Caco-2 (cell line): ENCODE data around the gene IGFALS. TPM values are rescaled to one million over a fixed set of nuclear protein-coding genes. Genes with fewer than 3 reads are reported as not detected.

Source experiments
- BruUV-seq: library from RNA; stranded (reverse); fragments of 400-500 nt; replicated peaks from 2 replicates; lab custom pipeline; 2021; lab: Mats Ljungman, UMichigan
- CTCF ChIA-PET: fragments of 300-600 bp; sonication (Branson Sonifier 250); formaldehyde crosslinking; loops from one replicate; lab custom pipeline; 2022; ENCODE audit warnings: antibody characterized with exemption; lab: Charles Lee
- POLR2A ChIA-PET: fragments of 300-600 bp; sonication (Branson Sonifier 250); formaldehyde crosslinking; loops from one replicate; lab custom pipeline; 2022; ENCODE audit warnings: antibody characterized with exemption; lab: Charles Lee
- DNase-seq, 2 experiments: peaks; one replicate each; pipeline versions ENCODE4 v3.0.0 to v3.0.0-alpha.2; 2020 to 2022
- H3K27me3 ChIP-seq: replicated peaks from 2 replicates; pipeline ENCODE4 v1.6.0; 2011; ENCODE audit warnings: low read length; ENCODE audit not compliant: control insufficient read depth, insufficient read depth
- H3K36me3 ChIP-seq: 2 replicates; pipeline ENCODE4 v1.5.1; 2011; ENCODE audit warnings: low read length; ENCODE audit not compliant: control insufficient read depth, insufficient read depth
- H3K4me1 ChIP-seq: fragments of 250-450 bp; sonication (Bioruptor Pico); 2 replicates; pipeline ENCODE4 v1.5.1; 2020; ENCODE audit warnings: mild to moderate bottlenecking
- H3K4me3 ChIP-seq: 2 replicates; pipeline ENCODE4 v1.5.1; 2011; ENCODE audit warnings: low read depth, mild to moderate bottlenecking, control low read depth, low read length
- H3K9me3 ChIP-seq: fragments of 250-450 bp; sonication (Bioruptor Pico); 2 replicates; pipeline ENCODE4 v1.5.1; 2020; ENCODE audit warnings: mild to moderate bottlenecking, moderate library complexity
- H3K27ac Mint-ChIP-seq: one replicate; pipeline ENCODE4 v1.8.0; 2022; ENCODE audit warnings: mixed read lengths; ENCODE audit not compliant: unreplicated experiment
- H3K27me3 Mint-ChIP-seq: one replicate; pipeline ENCODE4 v1.8.0; 2022; ENCODE audit warnings: mixed read lengths; ENCODE audit not compliant: insufficient read depth, unreplicated experiment
- H3K36me3 Mint-ChIP-seq: one replicate; pipeline ENCODE4 v1.8.0; 2022; ENCODE audit warnings: mild to moderate bottlenecking, mixed read lengths; ENCODE audit not compliant: insufficient read depth, unreplicated experiment
- H3K4me1 Mint-ChIP-seq: one replicate; pipeline ENCODE4 v1.8.0; 2022; ENCODE audit warnings: low read depth, mixed read lengths; ENCODE audit not compliant: unreplicated experiment
- H3K4me3 Mint-ChIP-seq: one replicate; pipeline ENCODE4 v1.8.0; 2022; ENCODE audit warnings: mild to moderate bottlenecking, moderate library complexity, mixed read lengths; ENCODE audit not compliant: unreplicated experiment
- H3K9me3 Mint-ChIP-seq: one replicate; pipeline ENCODE4 v1.8.0; 2022; ENCODE audit warnings: mixed read lengths; ENCODE audit not compliant: unreplicated experiment
- CTCF ChIP-seq, 2 experiments: fragments of 200-600 bp in 1 of 2; IDR thresholded peaks; 1 replicate in 1 of 2; 2 replicates in 1 of 2; pipeline versions ENCODE4 v1.5.1 to v1.8.0; 2011 to 2022; ENCODE audit warnings: antibody characterized with exemption in 1 of 2, control low read depth in 1 of 2, inconsistent platforms in 1 of 2, low read depth in 1 of 2, low read length in 1 of 2, mild to moderate bottlenecking in 1 of 2, moderate library complexity in 1 of 2; ENCODE audit not compliant: insufficient read depth in 1 of 2, severe bottlenecking in 1 of 2, unreplicated experiment in 1 of 2
- intact Hi-C: fragments of 100-400 bp; cut with micrococcal nuclease; formaldehyde crosslinking; loops from one replicate; pipeline ENCODE4 v1.10.0; 2022; ENCODE audit not compliant: unreplicated experiment
- total RNA-seq: library from RNA; stranded (reverse); gene quantifications from 2 replicates; pipeline ENCODE4 v1.2.3, GENCODE V29; 2022

IGFALS gene
- total RNA-seq, 1 experiment from 2014 or later, result not detected

- Histone ChIP-seq H3K36me3 (no peaks in the 10 kb centered on the region), H3K4me1 (peaks cover 8% of the 10 kb centered on the region), H3K4me3 (peak within 1 kb of the TSS; percentile 93), H3K9me3 (no peaks in the 10 kb centered on the region), H3K27me3 (no peaks in the 10 kb centered on the region)
- peak within 1 kb of the TSS; percentile 78 for H3K4me3 Mint-ChIP-seq
- TF ChIP-seq CTCF (IDR thresholded peaks at IDR 0.05; ENCODE audit: insufficient read depth in 1 of 2, low read depth in 1 of 2, low read length in 1 of 2, severe bottlenecking in 1 of 2, unreplicated experiment in 1 of 2), result no peak
- intact Hi-C loops, result no loop called here
- BruUV-seq, result no TSS peak
- peak within 1 kb of the TSS; percentile 63 for H3K27ac Mint-ChIP-seq
- no peaks in the 10 kb centered on the region for H3K4me1 Mint-ChIP-seq
- no peaks in the 10 kb centered on the region for H3K9me3 Mint-ChIP-seq
- no peak for DNase-seq
- CTCF ChIA-PET, result interaction anchor here (0.7 to 1.6 kb wide), 3 partner anchors 10 to 89 kb away, joined by 3 to 14 read pairs (median 4); partner anchors contain the start of genes NUBP2 and SPSB3
- no peaks in the 10 kb centered on the region for H3K27me3 Mint-ChIP-seq
- H3K36me3 Mint-ChIP-seq, result peaks cover 79% of the 10 kb centered on the region
- POLR2A ChIA-PET, result interaction anchor here (0.6 to 2.0 kb wide), 3 partner anchors 10 to 127 kb away, joined by 4 to 18 read pairs (median 4); partner anchors contain the start of genes MAPK8IP3, NUBP2 and SPSB3
Measured at GRCh38 chr16:1772362-1772907, 21.1 kb downstream of the IGFALS start, which contains the start of gene EME2. Gene EME2, plus strand, starts transcription at chr16:1772810. Its CDS starts 418 bp downstream, at chr16:1773228.

GRCh38 chr16:1771864-1772361 is 21.6 kb downstream of the IGFALS start:
- H3K4me1 Mint-ChIP-seq, result no peaks in the 10 kb centered on the region
- Histone ChIP-seq H3K4me1 (peaks cover 8% of the 10 kb centered on the region), H3K9me3 (no peaks in the 10 kb centered on the region), H3K4me3 (peak overlapping the region; percentile 93), H3K36me3 (no peaks in the 10 kb centered on the region), H3K27me3 (no peaks in the 10 kb centered on the region)
- peak overlapping the region; percentile 58 for H3K27ac Mint-ChIP-seq
- no peaks in the 10 kb centered on the region for H3K27me3 Mint-ChIP-seq
- POLR2A ChIA-PET, result interaction anchor here (2.0 kb wide), 1 partner anchor 11 kb away, joined by 18 read pairs; the partner anchor contains the start of genes NUBP2 and SPSB3
- TSS peak; percentile 90 for BruUV-seq
- DNase-seq, result no peak
- H3K4me3 Mint-ChIP-seq, result peak overlapping the region; percentile 78
- CTCF ChIA-PET, result interaction anchor here (1.6 kb wide), 1 partner anchor 11 kb away, joined by 14 read pairs; the partner anchor contains the start of genes NUBP2 and SPSB3
- TF ChIP-seq CTCF (IDR thresholded peaks at IDR 0.05; ENCODE audit: insufficient read depth in 1 of 2, low read depth in 1 of 2, low read length in 1 of 2, severe bottlenecking in 1 of 2, unreplicated experiment in 1 of 2), result no peak
- peaks cover 76% of the 10 kb centered on the region for H3K36me3 Mint-ChIP-seq
- no peaks in the 10 kb centered on the region for H3K9me3 Mint-ChIP-seq
- intact Hi-C loops, result no loop called here

GRCh38 chr16:1771188-1771863 is 22.2 kb downstream of the IGFALS start, which contains the start of gene NME3:
Gene NME3, minus strand, starts transcription at chr16:1771543. Its CDS starts 9 bp downstream, at chr16:1771534.
- Mint-ChIP-seq H3K4me3 (peak within 1 kb of the TSS; percentile 78), H3K36me3 (peaks cover 70% of the 10 kb centered on the region), H3K27ac (peak within 1 kb of the TSS; percentile 58), H3K4me1 (no peaks in the 10 kb centered on the region), H3K9me3 (no peaks in the 10 kb centered on the region), H3K27me3 (no peaks in the 10 kb centered on the region)
- no peaks in the 10 kb centered on the region for H3K36me3 ChIP-seq
- ChIA-PET POLR2A (interaction anchor here (2.0 kb wide), 1 partner anchor 11 kb away, joined by 18 read pairs; the partner anchor contains the start of genes NUBP2 and SPSB3), CTCF (no interaction called here)
- TF ChIP-seq CTCF (IDR thresholded peaks at IDR 0.05; ENCODE audit: insufficient read depth in 1 of 2, low read depth in 1 of 2, low read length in 1 of 2, severe bottlenecking in 1 of 2, unreplicated experiment in 1 of 2), result no peak
- DNase-seq, result no peak
- no peaks in the 10 kb centered on the region for H3K9me3 ChIP-seq
- intact Hi-C loops, result no loop called here
- peak within 1 kb of the TSS; percentile 93 for H3K4me3 ChIP-seq
- peaks cover 8% of the 10 kb centered on the region for H3K4me1 ChIP-seq
- BruUV-seq, result no TSS peak
- H3K27me3 ChIP-seq, result no peaks in the 10 kb centered on the region
